Loucy (cell line): Measurements from ENCODE around the gene GPR45.

Experiments
- H2AFZ ChIP-seq: fragments of 200-600 bp; sonication (generic); 2 replicates; pipeline ENCODE4 v1.6.0; 2016; ENCODE audit warnings: antibody characterized with exemption, mild to moderate bottlenecking, low read length, moderate library complexity
- H3F3A ChIP-seq: fragments of 200-600 bp; 2 replicates; pipeline ENCODE4 v1.6.0; 2016; ENCODE audit warnings: antibody characterized with exemption, low read depth, mild to moderate bottlenecking
- H3K27me3 ChIP-seq: fragments of 200-600 bp; sonication (generic); 2 replicates; pipeline ENCODE4 v1.6.1; 2014; ENCODE audit warnings: low read length, mild to moderate bottlenecking; ENCODE audit not compliant: insufficient read depth, poor library complexity, severe bottlenecking
- H3K36me3 ChIP-seq: fragments of 200-600 bp; sonication (generic); 2 replicates; pipeline ENCODE4 v1.6.1; 2016; ENCODE audit warnings: low read length; ENCODE audit not compliant: insufficient read depth
- H3K4me1 ChIP-seq: fragments of 200-600 bp; sonication (generic); 2 replicates; pipeline ENCODE4 v1.5.1; 2014; ENCODE audit warnings: low read length, mild to moderate bottlenecking; ENCODE audit not compliant: insufficient read depth, poor library complexity, severe bottlenecking
- H3K4me2 ChIP-seq: fragments of 200-600 bp; sonication (generic); 2 replicates; pipeline ENCODE4 v1.6.0; 2014; ENCODE audit warnings: antibody characterized with exemption, low read length, low read depth, mild to moderate bottlenecking; ENCODE audit not compliant: poor library complexity, severe bottlenecking
- H3K4me3 ChIP-seq: fragments of 200-600 bp; sonication (generic); 2 replicates; pipeline ENCODE4 v1.5.1; 2014; ENCODE audit warnings: low read length, mild to moderate bottlenecking, mixed read lengths; ENCODE audit not compliant: poor library complexity, severe bottlenecking
- H3K79me2 ChIP-seq: fragments of 200-600 bp; sonication (generic); 2 replicates; pipeline ENCODE4 v1.6.1; 2014; ENCODE audit warnings: low read length; ENCODE audit not compliant: insufficient read depth
- H3K9ac ChIP-seq: fragments of 200-600 bp; sonication (generic); 2 replicates; pipeline ENCODE4 v1.6.0; 2014; ENCODE audit warnings: mild to moderate bottlenecking, low read depth, low read length, moderate library complexity; ENCODE audit not compliant: poor library complexity, severe bottlenecking
- H3K9me2 ChIP-seq: fragments of 200-600 bp; sonication (generic); replicated peaks from 2 replicates; pipeline ENCODE4 v1.6.1; 2016; ENCODE audit warnings: low read depth, low read length, mixed read lengths
- H3K9me3 ChIP-seq: fragments of 200-600 bp; sonication (generic); 2 replicates; pipeline ENCODE4 v1.6.1; 2014; ENCODE audit warnings: mild to moderate bottlenecking, antibody characterized with exemption, low read length, low read depth; ENCODE audit not compliant: insufficient read depth
- H4K20me1 ChIP-seq: fragments of 200-600 bp; sonication (generic); 2 replicates; pipeline ENCODE4 v1.6.0; 2014; ENCODE audit warnings: antibody characterized with exemption, low read length, mild to moderate bottlenecking; ENCODE audit not compliant: insufficient read depth, poor library complexity, severe bottlenecking
- EZH2phosphoT487 ChIP-seq: fragments of 200-600 bp; IDR thresholded peaks from 2 replicates; pipeline ENCODE4 v1.6.1; 2018; ENCODE audit warnings: antibody characterized with exemption, mild to moderate bottlenecking, moderate library complexity, borderline replicate concordance
- TF ChIP-seq, protein P1 (sequence below): fragments of 200-600 bp; sonication (generic); conservative IDR thresholded peaks from 2 replicates; pipeline ENCODE4 v1.5.1; 2014; ENCODE audit warnings: mild to moderate bottlenecking, antibody characterized with exemption, low read length

Gene GPR45

DNA sequence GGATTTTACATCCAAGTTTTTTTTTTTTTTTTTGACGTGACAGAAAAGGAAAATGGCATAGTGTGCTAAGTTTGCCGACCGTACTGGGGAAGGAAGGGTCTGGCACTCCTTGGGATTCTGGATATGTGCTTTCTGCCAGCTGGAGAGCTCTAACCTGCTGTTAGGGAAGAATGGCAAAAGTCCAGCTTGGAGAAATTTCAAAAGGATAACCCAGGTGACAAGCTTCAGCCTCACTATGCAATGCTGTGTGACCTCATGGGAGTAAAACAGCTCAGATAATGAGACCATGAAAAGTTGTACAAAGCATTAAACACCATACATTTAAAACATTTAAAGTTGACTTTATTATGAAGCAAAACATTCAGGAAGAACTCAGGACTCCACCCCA, 10.3 kb upstream of the GPR45 start:
- H3K9ac ChIP-seq: no peak overlapping the region
- TF ChIP-seq EZH2phosphoT487: no peak
- TF ChIP-seq, protein P1, sequence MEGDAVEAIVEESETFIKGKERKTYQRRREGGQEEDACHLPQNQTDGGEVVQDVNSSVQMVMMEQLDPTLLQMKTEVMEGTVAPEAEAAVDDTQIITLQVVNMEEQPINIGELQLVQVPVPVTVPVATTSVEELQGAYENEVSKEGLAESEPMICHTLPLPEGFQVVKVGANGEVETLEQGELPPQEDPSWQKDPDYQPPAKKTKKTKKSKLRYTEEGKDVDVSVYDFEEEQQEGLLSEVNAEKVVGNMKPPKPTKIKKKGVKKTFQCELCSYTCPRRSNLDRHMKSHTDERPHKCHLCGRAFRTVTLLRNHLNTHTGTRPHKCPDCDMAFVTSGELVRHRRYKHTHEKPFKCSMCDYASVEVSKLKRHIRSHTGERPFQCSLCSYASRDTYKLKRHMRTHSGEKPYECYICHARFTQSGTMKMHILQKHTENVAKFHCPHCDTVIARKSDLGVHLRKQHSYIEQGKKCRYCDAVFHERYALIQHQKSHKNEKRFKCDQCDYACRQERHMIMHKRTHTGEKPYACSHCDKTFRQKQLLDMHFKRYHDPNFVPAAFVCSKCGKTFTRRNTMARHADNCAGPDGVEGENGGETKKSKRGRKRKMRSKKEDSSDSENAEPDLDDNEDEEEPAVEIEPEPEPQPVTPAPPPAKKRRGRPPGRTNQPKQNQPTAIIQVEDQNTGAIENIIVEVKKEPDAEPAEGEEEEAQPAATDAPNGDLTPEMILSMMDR: no peak
- H3K36me3 ChIP-seq: no peaks in the 10 kb centered on the region
- no peaks in the 10 kb centered on the region for H3F3A ChIP-seq
- H3K27me3 ChIP-seq: no peaks in the 10 kb centered on the region
- H3K4me1 ChIP-seq: peaks cover 5% of the 10 kb centered on the region
- no peaks in the 10 kb centered on the region for H4K20me1 ChIP-seq
- no peaks in the 10 kb centered on the region for H3K79me2 ChIP-seq
- no peak overlapping the region for H2AFZ ChIP-seq
- H3K9me2 ChIP-seq: no peaks in the 10 kb centered on the region
- H3K9me3 ChIP-seq: no peaks in the 10 kb centered on the region
- H3K4me2 ChIP-seq: no peak overlapping the region
- no peak overlapping the region for H3K4me3 ChIP-seq

DNA sequence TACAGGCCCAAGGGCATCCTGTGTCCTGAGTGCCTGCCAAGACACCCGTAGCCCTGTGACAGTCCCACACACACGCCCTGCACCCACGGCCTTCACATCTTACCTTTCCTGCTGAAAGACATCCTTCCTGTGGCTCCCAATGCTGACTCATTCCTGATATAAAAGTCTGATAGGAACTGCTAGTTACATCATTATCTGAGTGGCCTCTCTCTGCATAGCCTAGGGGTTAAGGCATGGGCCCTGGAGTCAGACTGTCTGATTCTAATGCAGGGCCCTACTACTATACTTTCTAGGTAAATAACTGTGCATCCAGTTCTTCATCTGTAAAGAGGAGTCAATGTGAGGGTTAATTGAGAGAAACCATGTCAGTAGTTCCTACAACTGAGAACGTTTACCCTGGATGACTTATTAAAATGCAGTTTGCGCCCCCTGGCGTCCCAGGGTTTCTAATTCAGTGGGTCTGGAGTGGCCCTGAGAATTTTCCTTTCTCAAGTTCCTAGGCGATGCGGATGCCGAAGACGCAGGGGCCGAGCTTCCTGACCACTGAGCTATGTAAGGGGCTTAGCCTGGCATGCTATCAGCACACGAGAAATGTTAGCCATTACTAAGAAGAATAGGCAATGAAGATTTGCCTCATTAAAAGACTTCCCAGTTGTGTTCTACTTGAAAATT, 6.0 kb upstream of the GPR45 start:
- no peak overlapping the region for H3K4me3 ChIP-seq
- H3K9me2 ChIP-seq: no peaks in the 10 kb centered on the region
- H3K9me3 ChIP-seq: no peaks in the 10 kb centered on the region
- H3K27me3 ChIP-seq: no peaks in the 10 kb centered on the region
- H3K4me1 ChIP-seq: peaks cover 5% of the 10 kb centered on the region
- H2AFZ ChIP-seq: peak overlapping the region; percentile 35; the same call in 1 of the 2 replicates
- no peaks in the 10 kb centered on the region for H3K79me2 ChIP-seq
- no peaks in the 10 kb centered on the region for H3K36me3 ChIP-seq
- no peak overlapping the region for H3K9ac ChIP-seq
- H4K20me1 ChIP-seq: no peaks in the 10 kb centered on the region
- no peaks in the 10 kb centered on the region for H3F3A ChIP-seq
- peak overlapping the region; percentile 19 for H3K4me2 ChIP-seq
- no peak for TF ChIP-seq EZH2phosphoT487
- TF ChIP-seq, protein P1: peak; percentile 97

DNA sequence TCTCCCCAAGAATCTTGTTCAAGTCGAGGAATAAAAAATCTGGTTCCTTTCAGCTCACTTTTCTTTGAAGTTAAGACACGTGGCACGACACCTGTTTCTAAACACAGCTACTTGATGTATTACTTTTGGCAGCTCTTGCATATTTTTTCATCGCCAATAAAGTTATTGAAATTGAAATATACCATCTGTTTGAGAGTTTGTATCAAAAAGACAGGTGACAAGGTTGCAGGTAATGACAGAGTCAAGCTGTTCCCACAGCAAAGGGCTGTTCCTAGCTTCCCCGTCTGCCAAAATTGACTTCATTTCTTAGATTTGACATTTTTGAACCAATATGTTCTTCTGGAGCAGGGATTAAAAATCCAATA, 5.5 kb upstream of the GPR45 start:
- Histone ChIP-seq H3K9ac (no peak overlapping the region), H3F3A (no peaks in the 10 kb centered on the region), H3K36me3 (no peaks in the 10 kb centered on the region), H3K4me1 (peaks cover 5% of the 10 kb centered on the region), H3K79me2 (no peaks in the 10 kb centered on the region), H3K9me2 (no peaks in the 10 kb centered on the region), H4K20me1 (no peaks in the 10 kb centered on the region), H3K9me3 (no peaks in the 10 kb centered on the region), H3K27me3 (no peaks in the 10 kb centered on the region), H2AFZ (peak overlapping the region; percentile 35; the same call in 1 of the 2 replicates), H3K4me3 (no peak overlapping the region), H3K4me2 (peak overlapping the region; percentile 19)
- TF ChIP-seq, protein P1: no peak
- no peak for TF ChIP-seq EZH2phosphoT487
